Neuronal stem cell (in vitro differentiated cells): Measurements from ENCODE around the gene PTP4A2.

Experiments used
- DNase-seq: peaks from one replicate; pipeline ENCODE4 v3.0.0-alpha.2; 2013; ENCODE audit warnings: low spot score
- H2AFZ ChIP-seq: one replicate; pipeline ENCODE4 v1.6.1; 2013; ENCODE audit warnings: mild to moderate bottlenecking, low read length, inconsistent platforms
- H2AK5ac ChIP-seq: 2 replicates; pipeline ENCODE4 v1.6.1; 2013; ENCODE audit warnings: low read depth, mild to moderate bottlenecking, inconsistent platforms, low read length, moderate library complexity, mixed read lengths
- H2BK120ac ChIP-seq: 2 replicates; pipeline ENCODE4 v1.6.1; 2013; ENCODE audit warnings: low read depth, mild to moderate bottlenecking, inconsistent platforms, low read length, moderate library complexity, mixed read lengths
- H2BK12ac ChIP-seq: one replicate; pipeline ENCODE4 v1.6.1; 2013; ENCODE audit warnings: low read length, inconsistent platforms
- H2BK15ac ChIP-seq: 2 replicates; pipeline ENCODE4 v1.6.1; 2013; ENCODE audit warnings: mild to moderate bottlenecking, low read length, inconsistent platforms, mixed read lengths
- H2BK5ac ChIP-seq: one replicate; pipeline ENCODE4 v1.6.1; 2013; ENCODE audit warnings: inconsistent platforms, mild to moderate bottlenecking, low read length, moderate library complexity
- H3K14ac ChIP-seq: one replicate; pipeline ENCODE4 v1.6.1; 2013; ENCODE audit warnings: low read length, inconsistent platforms
- H3K18ac ChIP-seq: 2 replicates; pipeline ENCODE4 v1.6.1; 2013; ENCODE audit warnings: low read length, inconsistent platforms
- H3K23ac ChIP-seq: 2 replicates; pipeline ENCODE4 v1.6.1; 2013; ENCODE audit warnings: low read depth, mild to moderate bottlenecking, mixed read lengths, low read length, inconsistent platforms; ENCODE audit not compliant: poor library complexity
- H3K27ac ChIP-seq: replicated peaks from 3 replicates; pipeline ENCODE4 v1.5.1; 2013; ENCODE audit warnings: low read length, inconsistent platforms
- H3K27me3 ChIP-seq, 3 experiments: 2 replicates each; pipeline ENCODE4 v1.6.1; 2013; ENCODE audit warnings: low read length in 3 of 3, mild to moderate bottlenecking in 2 of 3, inconsistent platforms in 1 of 3, low read depth in 1 of 3, mixed read lengths in 1 of 3, moderate library complexity in 1 of 3; ENCODE audit not compliant: control insufficient read depth in 3 of 3, insufficient read depth in 3 of 3
- H3K36me3 ChIP-seq, 2 donors: replicated peaks in 1 of 2; 2 replicates each; pipeline ENCODE4 v1.6.1; 2013; ENCODE audit warnings: low read length in 2 of 2; ENCODE audit not compliant: control insufficient read depth in 2 of 2, insufficient read depth in 2 of 2
- H3K4ac ChIP-seq: 2 replicates; pipeline ENCODE4 v1.6.1; 2013; ENCODE audit warnings: inconsistent platforms, mild to moderate bottlenecking, low read length, moderate library complexity
- H3K4me1 ChIP-seq, 2 donors: 1 replicate in 1 of 2; 2 replicates in 1 of 2; pipeline ENCODE4 v1.6.1; 2013; ENCODE audit warnings: low read length in 2 of 2, low read depth in 1 of 2; ENCODE audit not compliant: control insufficient read depth in 2 of 2, insufficient read depth in 1 of 2
- H3K4me2 ChIP-seq: one replicate; pipeline ENCODE4 v1.6.1; 2013; ENCODE audit warnings: mild to moderate bottlenecking, low read length, inconsistent platforms; ENCODE audit not compliant: insufficient read depth, poor library complexity, severe bottlenecking
- H3K4me3 ChIP-seq, 2 donors: 2 replicates each; pipeline ENCODE4 v1.5.1; 2013; ENCODE audit warnings: low read length in 2 of 2, mild to moderate bottlenecking in 2 of 2, inconsistent platforms in 1 of 2, moderate library complexity in 1 of 2
- H3K79me1 ChIP-seq: one replicate; pipeline ENCODE4 v1.6.1; 2013; ENCODE audit warnings: low read depth, mild to moderate bottlenecking, inconsistent platforms, low read length, moderate library complexity
- H3K9ac ChIP-seq: one replicate; pipeline ENCODE4 v1.6.1; 2013; ENCODE audit warnings: mild to moderate bottlenecking, low read depth, low read length, inconsistent platforms; ENCODE audit not compliant: poor library complexity
- H3K9me3 ChIP-seq, 2 donors: replicated peaks in 1 of 2; 2 replicates each; pipeline versions ENCODE3 to v1.6.1; 2013; ENCODE audit warnings: low read length in 2 of 2, mild to moderate bottlenecking in 2 of 2, inconsistent platforms in 1 of 2, low read depth in 1 of 2, mixed read lengths in 1 of 2, moderate library complexity in 1 of 2; ENCODE audit not compliant: control insufficient read depth in 2 of 2, insufficient read depth in 1 of 2
- H4K8ac ChIP-seq: one replicate; pipeline ENCODE4 v1.6.1; 2013; ENCODE audit warnings: low read depth, mild to moderate bottlenecking, inconsistent platforms, low read length, moderate library complexity
- H4K91ac ChIP-seq: one replicate; pipeline ENCODE4 v1.6.1; 2013; ENCODE audit warnings: low read length, low read depth, mild to moderate bottlenecking, inconsistent platforms; ENCODE audit not compliant: poor library complexity
- WGBS, 2 donors: extraction: QIAGEN DNeasy Blood & Tissue Kit; methylation state at CpG; one replicate each; pipeline ENCODE4 v1.1.7; 2013; ENCODE audit warnings: missing lambda C conversion rate in 2 of 2, mixed read lengths in 1 of 2; ENCODE audit not compliant: insufficient read length in 2 of 2, insufficient replicate concordance in 1 of 2; ENCODE audit errors: extremely low coverage in 2 of 2; 5-methylcytosine and 5-hydroxymethylcytosine counted together

PTP4A2 gene

DNA sequence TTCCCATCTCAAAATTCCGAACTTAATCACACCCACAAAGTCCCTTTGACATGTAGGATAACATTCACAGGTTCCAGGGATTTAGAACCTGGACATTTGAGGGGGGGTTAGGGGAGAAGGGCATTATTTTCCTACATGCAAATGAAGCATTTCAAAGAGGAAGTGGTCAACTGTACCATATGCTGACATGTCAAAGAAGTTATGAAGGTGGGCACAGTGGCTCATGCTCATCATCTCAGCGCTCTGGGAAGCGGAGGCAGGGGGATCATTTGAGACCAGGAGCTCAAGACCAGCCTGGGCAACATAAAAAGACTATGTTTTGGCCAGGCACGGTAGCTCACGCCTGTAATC is 35.7 kb downstream of the PTP4A2 start:
- no peak overlapping the region for H2AFZ ChIP-seq
- H2BK15ac ChIP-seq: no peak overlapping the region
- no CpG with 5 or more reads among the region's 5 CpGs for WGBS, 2 donors

DNA sequence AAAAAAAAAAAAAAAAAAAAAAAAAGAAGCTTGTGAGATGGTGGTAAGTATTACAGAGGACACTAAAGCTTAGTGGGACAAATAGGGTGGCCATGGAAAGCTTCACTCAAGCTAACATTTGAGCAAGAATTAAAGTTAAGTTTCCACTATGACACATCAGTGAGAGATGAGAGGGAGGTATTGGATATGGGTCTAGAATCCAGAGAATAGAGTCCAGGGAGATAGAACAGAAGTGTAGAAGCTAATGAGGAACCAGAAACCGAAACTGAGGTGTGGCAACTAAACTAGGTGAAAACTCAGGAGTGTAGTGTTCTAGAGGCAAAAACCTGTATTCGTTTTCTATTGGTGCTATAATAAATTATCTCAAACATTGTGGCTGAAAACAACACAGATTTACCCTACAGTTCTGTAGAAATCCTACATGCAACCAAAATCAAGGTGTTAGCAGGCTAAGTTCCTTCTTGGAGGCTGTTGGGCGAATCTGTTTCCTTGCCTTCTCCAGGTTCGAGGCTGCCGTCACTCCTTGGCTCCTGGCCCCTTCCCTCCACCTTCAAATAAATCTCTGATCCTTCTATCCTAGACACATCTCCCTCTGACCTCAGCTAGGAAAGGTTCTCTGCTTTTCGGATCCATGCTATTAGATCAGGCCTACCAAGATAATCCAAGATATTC is 36.2 kb downstream of the PTP4A2 start:
- no peak overlapping the region for H3K18ac ChIP-seq
- H4K8ac ChIP-seq: no peak overlapping the region
- H3K14ac ChIP-seq: no peak overlapping the region
- no CpG with 5 or more reads among the region's 6 CpGs for WGBS, 2 donors
- no peak overlapping the region for H3K4ac ChIP-seq
- H2AFZ ChIP-seq: no peak overlapping the region
- H3K4me1 ChIP-seq: no peaks in the 10 kb centered on the region
- no peaks in the 10 kb centered on the region for H3K79me1 ChIP-seq
- no peak for DNase-seq
- H3K36me3 ChIP-seq: peaks cover 0 to 23% of the 10 kb centered on the region in 2 donors
- no peak overlapping the region for H3K4me3 ChIP-seq
- no peak overlapping the region for H2BK5ac ChIP-seq
- H2BK12ac ChIP-seq: no peak overlapping the region
- no peak overlapping the region for H3K27ac ChIP-seq
- no peaks in the 10 kb centered on the region for H3K9me3 ChIP-seq
- no peak overlapping the region for H3K4me2 ChIP-seq
- no peak overlapping the region for H3K9ac ChIP-seq
- H4K91ac ChIP-seq: no peak overlapping the region
- no peaks in the 10 kb centered on the region for H3K27me3 ChIP-seq
- no peak overlapping the region for H2BK120ac ChIP-seq
- no peak overlapping the region for H2AK5ac ChIP-seq
- H3K23ac ChIP-seq: no peak overlapping the region
- H2BK15ac ChIP-seq: no peak overlapping the region

More for the DNA sequence above, 35.7 kb downstream of the PTP4A2 start:
- Histone ChIP-seq H2BK5ac (no peak overlapping the region), H2BK12ac (no peak overlapping the region), H3K4ac (no peak overlapping the region), H3K4me1 (no peaks in the 10 kb centered on the region), H3K9ac (no peak overlapping the region), H3K4me3 (no peak overlapping the region), H2BK120ac (no peak overlapping the region), H3K23ac (no peak overlapping the region), H3K4me2 (no peak overlapping the region), H3K36me3 (peaks cover 0 to 28% of the 10 kb centered on the region in 2 donors), H3K27me3 (no peaks in the 10 kb centered on the region), H3K14ac (no peak overlapping the region), H4K8ac (no peak overlapping the region), H3K27ac (no peak overlapping the region), H3K79me1 (no peaks in the 10 kb centered on the region), H3K9me3 (no peaks in the 10 kb centered on the region), H4K91ac (no peak overlapping the region), H2AK5ac (no peak overlapping the region), H3K18ac (no peak overlapping the region)
- no peak for DNase-seq

DNA sequence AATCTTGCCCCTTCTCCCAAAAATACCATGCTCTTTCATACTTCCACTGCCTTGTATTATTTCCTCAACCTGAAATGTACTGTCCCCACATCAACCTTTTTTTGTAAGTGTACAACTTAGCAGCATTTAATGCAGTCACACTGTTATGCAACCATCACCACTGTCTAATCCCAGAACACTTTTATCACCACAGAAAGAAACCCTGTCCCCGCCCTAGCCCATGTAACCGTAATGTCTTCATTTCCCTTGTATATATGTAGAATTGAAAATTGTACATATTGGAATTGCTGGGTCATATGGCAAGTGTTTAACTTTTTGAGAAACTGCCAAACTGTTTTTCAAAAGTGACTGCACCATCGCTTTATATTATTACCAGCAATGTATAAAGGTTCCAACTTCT is 37.4 kb downstream of the PTP4A2 start:
- no peak overlapping the region for H3K23ac ChIP-seq
- no peaks in the 10 kb centered on the region for H3K79me1 ChIP-seq
- no peak overlapping the region for H3K4ac ChIP-seq
- no CpG with 5 or more reads among the region's 3 CpGs for WGBS, 2 donors
- H3K27ac ChIP-seq: no peak overlapping the region
- no peak overlapping the region for H3K4me2 ChIP-seq
- H4K8ac ChIP-seq: no peak overlapping the region
- H3K4me1 ChIP-seq: no peaks in the 10 kb centered on the region
- no peak overlapping the region for H2BK120ac ChIP-seq
- no peak overlapping the region for H2AK5ac ChIP-seq
- no peaks in the 10 kb centered on the region for H3K27me3 ChIP-seq
- peaks cover 0 to 11% of the 10 kb centered on the region in 2 donors for H3K36me3 ChIP-seq
- H3K9me3 ChIP-seq: no peaks in the 10 kb centered on the region
- no peak overlapping the region for H3K18ac ChIP-seq
- H2BK12ac ChIP-seq: no peak overlapping the region
- H2BK5ac ChIP-seq: no peak overlapping the region
- no peak overlapping the region for H3K9ac ChIP-seq
- no peak overlapping the region for H2BK15ac ChIP-seq
- no peak for DNase-seq
- no peak overlapping the region for H4K91ac ChIP-seq
- no peak overlapping the region for H2AFZ ChIP-seq
- no peak overlapping the region for H3K4me3 ChIP-seq
- no peak overlapping the region for H3K14ac ChIP-seq

DNA sequence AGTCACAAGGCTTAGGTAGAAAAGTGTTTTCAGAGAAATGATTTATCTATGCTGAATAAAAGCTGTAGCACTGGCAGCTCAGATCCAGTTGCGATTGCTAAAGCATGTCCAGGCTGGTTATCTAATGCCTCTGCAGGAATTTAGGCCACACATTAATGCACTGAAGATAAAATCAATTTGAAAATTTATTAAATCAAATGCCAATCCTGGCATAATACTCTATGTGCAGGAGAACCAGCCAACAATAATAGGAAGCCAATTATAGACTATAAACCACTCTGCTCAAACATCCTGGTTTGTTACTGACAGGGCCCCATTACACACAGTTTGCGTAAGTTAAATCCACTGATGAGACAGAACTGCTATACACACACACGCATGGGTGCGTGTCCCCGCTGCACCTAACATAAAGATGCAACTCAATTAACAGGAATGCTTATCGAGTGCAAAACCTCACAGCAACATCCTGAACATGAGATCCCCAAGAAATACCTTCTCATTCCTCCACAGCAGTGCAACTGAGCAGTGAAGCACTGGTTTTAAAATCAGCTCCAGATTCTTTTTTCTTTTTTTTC is 40.6 kb downstream of the PTP4A2 start:
- Histone ChIP-seq H4K8ac (no peak overlapping the region), H2AK5ac (no peak overlapping the region), H3K18ac (no peak overlapping the region), H3K14ac (no peak overlapping the region), H3K4ac (no peak overlapping the region), H2BK120ac (no peak overlapping the region), H2BK15ac (no peak overlapping the region), H3K27me3 (no peaks in the 10 kb centered on the region), H3K27ac (no peak overlapping the region), H3K23ac (no peak overlapping the region), H3K9me3 (no peaks in the 10 kb centered on the region), H4K91ac (no peak overlapping the region), H3K9ac (no peak overlapping the region), H2AFZ (no peak overlapping the region), H3K4me3 (no peak overlapping the region), H3K36me3 (no peaks in the 10 kb centered on the region), H3K4me1 (no peaks in the 10 kb centered on the region), H2BK5ac (no peak overlapping the region), H3K79me1 (no peaks in the 10 kb centered on the region), H3K4me2 (no peak overlapping the region), H2BK12ac (no peak overlapping the region)
- no CpG with 5 or more reads among the region's 6 CpGs for WGBS, 2 donors
- no peak for DNase-seq
